Measurements from ENCODE around the gene SKI. TPM values are rescaled to one million over a fixed set of nuclear protein-coding genes. Genes with fewer than 3 reads are reported as not detected.

Gene SKI
- total and polyA plus RNA-seq, 12 donors, result 4.8 to 53.6 (median 34.7) TPM

DNA sequence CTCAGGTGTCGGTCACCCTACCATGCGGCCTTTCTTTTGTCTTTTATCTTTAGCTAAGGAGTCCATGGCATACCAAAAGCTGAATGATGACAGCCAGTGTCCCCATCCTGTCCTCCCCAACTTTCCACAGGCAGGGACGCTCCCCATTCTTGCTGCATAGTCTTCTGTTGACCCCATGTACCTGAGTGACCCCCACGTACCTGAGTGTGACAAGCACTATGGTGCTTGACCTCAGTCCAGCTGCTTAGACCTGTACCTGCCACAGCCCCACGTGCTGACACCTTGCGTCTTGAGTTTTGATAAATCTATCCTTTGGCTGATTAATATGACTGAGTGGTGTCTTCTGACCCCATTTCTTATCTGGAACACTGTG, 26.9 kb downstream of the SKI start:
- intact Hi-C loops (cut with DNase I), result no loop called here
- WGBS, 4 donors, result 93 to 100% (median 96%) methylated on average over 6 of the region's 6 CpGs

DNA sequence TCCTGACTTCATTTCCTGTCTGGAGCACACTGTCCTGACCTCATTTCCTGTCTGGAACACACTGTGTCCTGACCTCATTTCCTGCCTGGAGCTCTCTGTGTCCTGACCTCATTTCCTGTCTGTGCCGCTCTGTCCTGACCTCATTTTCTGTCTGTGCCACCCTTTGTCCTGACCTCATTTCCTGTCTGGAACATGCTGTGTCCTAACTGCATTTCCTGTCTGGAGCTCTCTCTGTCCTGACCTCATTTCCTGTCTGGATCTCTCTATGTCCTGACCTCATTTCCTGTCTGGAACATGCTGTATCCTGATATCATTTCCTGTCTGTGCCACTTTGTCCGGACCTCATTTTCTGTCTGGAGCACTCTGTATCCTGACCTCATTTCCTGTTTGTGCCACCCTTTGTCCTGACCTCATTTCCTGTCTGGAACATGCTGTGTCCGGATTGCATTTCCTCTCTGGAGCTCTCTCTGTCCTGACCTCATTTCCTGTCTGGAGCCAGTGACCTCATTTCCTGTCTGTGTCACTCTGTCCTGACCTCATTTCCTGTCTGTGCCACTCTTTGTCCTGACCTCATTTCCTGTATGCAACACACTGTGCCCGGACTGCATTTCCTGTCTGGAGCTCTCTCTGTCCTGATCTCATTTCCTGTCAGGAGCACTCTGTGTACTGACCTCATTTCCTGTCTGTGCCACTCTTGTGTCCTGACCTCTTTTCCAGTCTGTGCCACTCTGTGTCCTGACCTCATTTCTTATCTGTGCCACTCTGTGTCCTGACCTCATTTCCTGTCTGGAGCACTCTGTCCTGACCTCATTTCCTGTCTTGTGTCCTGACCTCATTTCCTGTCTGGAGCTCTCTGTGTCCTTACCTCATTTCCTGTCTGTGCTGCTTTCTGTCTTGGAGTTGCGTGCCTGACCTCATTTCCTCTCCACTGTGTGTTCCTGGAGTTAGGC, 27.6 kb downstream of the SKI start:
- H3K4me3 ChIP-seq, result no peak overlapping the region
- no peaks in the 10 kb centered on the region for H3K9me3 ChIP-seq (replicated peaks in 1 of 3)
- TF ChIP-seq POLR2A (IDR thresholded peaks at IDR 0.05), result no peak
- TF ChIP-seq, protein P1, sequence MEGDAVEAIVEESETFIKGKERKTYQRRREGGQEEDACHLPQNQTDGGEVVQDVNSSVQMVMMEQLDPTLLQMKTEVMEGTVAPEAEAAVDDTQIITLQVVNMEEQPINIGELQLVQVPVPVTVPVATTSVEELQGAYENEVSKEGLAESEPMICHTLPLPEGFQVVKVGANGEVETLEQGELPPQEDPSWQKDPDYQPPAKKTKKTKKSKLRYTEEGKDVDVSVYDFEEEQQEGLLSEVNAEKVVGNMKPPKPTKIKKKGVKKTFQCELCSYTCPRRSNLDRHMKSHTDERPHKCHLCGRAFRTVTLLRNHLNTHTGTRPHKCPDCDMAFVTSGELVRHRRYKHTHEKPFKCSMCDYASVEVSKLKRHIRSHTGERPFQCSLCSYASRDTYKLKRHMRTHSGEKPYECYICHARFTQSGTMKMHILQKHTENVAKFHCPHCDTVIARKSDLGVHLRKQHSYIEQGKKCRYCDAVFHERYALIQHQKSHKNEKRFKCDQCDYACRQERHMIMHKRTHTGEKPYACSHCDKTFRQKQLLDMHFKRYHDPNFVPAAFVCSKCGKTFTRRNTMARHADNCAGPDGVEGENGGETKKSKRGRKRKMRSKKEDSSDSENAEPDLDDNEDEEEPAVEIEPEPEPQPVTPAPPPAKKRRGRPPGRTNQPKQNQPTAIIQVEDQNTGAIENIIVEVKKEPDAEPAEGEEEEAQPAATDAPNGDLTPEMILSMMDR (IDR thresholded peaks at IDR 0.05), result peak in 1 of 6 experiments; percentile 8
- intact Hi-C loops (cut with DNase I), result no loop called here
- H3K4me1 ChIP-seq (replicated peaks in 1 of 2), result peaks cover 15 to 48% of the 10 kb centered on the region in 2 donors
- no peaks in the 10 kb centered on the region for H3K36me3 ChIP-seq (replicated peaks in 1 of 2)
- WGBS, 4 donors, result 46 to 60% (median 52%) methylated on average over 5 of the region's 5 CpGs
- H3K27ac ChIP-seq, result peak overlapping the region in 4 of 5 donors; percentile 9 to 91 (median 46)
- H3K27me3 ChIP-seq, result no peaks in the 10 kb centered on the region
- DNase-seq, result peak in 4 of 7 donors; percentile 42 to 76 (median 50)

More for the DNA sequence above, 26.9 kb downstream of the SKI start:
- TF ChIP-seq, protein P1 (IDR thresholded peaks at IDR 0.05), result no peak
- no peak for TF ChIP-seq POLR2A (IDR thresholded peaks at IDR 0.05)
- no peak for DNase-seq
- H3K4me1 ChIP-seq (replicated peaks in 1 of 2), result peaks cover 17 to 51% of the 10 kb centered on the region in 2 donors
- no peaks in the 10 kb centered on the region for H3K36me3 ChIP-seq (replicated peaks in 1 of 2)
- H3K27me3 ChIP-seq, result no peaks in the 10 kb centered on the region
- peak overlapping the region in 4 of 5 donors; percentile 9 to 91 (median 46) for H3K27ac ChIP-seq
- no peak overlapping the region for H3K4me3 ChIP-seq
- no peaks in the 10 kb centered on the region for H3K9me3 ChIP-seq (replicated peaks in 1 of 3)

DNA sequence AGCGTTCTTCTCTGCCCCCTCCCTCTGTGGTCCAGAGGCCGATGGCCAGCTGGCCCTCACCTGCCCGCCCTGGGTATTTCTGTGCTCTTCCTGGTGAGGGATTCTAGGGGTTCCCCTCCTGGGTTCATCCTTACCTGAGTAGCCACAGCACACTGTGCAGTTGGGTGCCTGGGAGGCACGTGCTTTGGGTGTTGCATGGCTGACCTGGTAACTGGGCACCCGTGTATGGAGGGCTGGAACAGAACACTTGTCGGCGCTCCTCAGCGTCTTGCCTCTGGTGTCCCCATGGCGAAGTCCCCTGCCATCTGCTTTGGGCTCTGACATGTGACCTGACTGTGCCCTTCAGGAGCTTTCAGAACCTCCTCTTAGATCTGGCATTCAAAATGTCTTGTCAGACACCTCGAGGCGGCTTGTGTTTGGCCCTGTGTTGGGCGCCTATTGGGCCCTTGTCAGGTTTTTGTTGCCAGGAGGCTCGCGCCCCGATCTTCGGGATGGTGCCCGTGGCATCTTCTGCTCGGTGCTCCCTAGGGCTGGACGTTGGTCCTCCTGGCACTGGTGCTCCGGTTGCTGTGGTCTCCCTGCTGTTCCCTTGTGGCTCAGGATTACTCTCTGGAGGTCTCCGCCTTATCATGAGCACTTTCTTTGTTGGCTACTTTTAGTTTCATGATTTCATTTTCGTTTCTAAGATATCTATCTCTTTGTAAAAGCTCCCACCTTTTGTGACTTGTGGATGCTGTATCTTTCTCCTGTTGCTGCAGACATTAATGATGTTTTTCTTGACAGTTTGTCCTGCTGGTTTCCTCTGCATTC, 28.5 kb downstream of the SKI start:
- intact Hi-C loops (cut with DNase I), result no loop called here
- 91 to 94% (median 93%) methylated on average over 17 to 22 of the region's 22 CpGs for WGBS, 4 donors
- no peaks in the 10 kb centered on the region for H3K27me3 ChIP-seq
- no peak for DNase-seq
- H3K36me3 ChIP-seq (replicated peaks in 1 of 2), result no peaks in the 10 kb centered on the region
- H3K9me3 ChIP-seq (replicated peaks in 1 of 3), result no peaks in the 10 kb centered on the region
- H3K4me3 ChIP-seq, result no peak overlapping the region
- TF ChIP-seq, protein P1 (IDR thresholded peaks at IDR 0.05), result no peak
- TF ChIP-seq POLR2A (IDR thresholded peaks at IDR 0.05), result no peak
- H3K27ac ChIP-seq, result peak overlapping the region in 4 of 5 donors; percentile 9 to 91 (median 41)
- H3K4me1 ChIP-seq (replicated peaks in 1 of 2), result peaks cover 6 to 47% of the 10 kb centered on the region in 2 donors

- TF ChIP-seq, protein P1 (IDR thresholded peaks at IDR 0.05), result no peak
- no peak for TF ChIP-seq POLR2A (IDR thresholded peaks at IDR 0.05)
- H3K4me3 ChIP-seq, result no peak overlapping the region
- no peak overlapping the region for H3K27ac ChIP-seq
- no peaks in the 10 kb centered on the region for H3K36me3 ChIP-seq (replicated peaks in 1 of 2)
- H3K27me3 ChIP-seq, result no peaks in the 10 kb centered on the region
- intact Hi-C loops (cut with DNase I), result no loop called here
- DNase-seq, result no peak
- H3K4me1 ChIP-seq (replicated peaks in 1 of 2), result peaks cover 0 to 41% of the 10 kb centered on the region in 2 donors
- no peaks in the 10 kb centered on the region for H3K9me3 ChIP-seq (replicated peaks in 1 of 3)
- WGBS, 4 donors, result 82 to 93% (median 84%) methylated on average over 9 to 20 of the region's 20 CpGs
These were observed 29.1 kb downstream of the SKI start for GRCh38 chr1:2257245-2257627.
